DOHH2 (cell line): ENCODE results near the gene RRAGC.

ENCODE experiments used
- H3F3A ChIP-seq: fragments of 200-600 bp; sonication (generic), shearing (Covaris generic); 2 replicates; pipeline ENCODE4 v1.6.0; 2016; ENCODE audit warnings: antibody characterized with exemption, mild to moderate bottlenecking; ENCODE audit not compliant: control insufficient read depth, insufficient read depth
- H3K27ac ChIP-seq: fragments of 200-600 bp; sonication (generic); 2 replicates; pipeline ENCODE4 v1.5.1; 2014; ENCODE audit warnings: low read depth, mild to moderate bottlenecking, low read length, moderate library complexity
- H3K27me3 ChIP-seq: fragments of 200-600 bp; sonication (generic); 2 replicates; pipeline ENCODE4 v1.6.1; 2014; ENCODE audit warnings: mild to moderate bottlenecking, low read length, mixed read lengths; ENCODE audit not compliant: control insufficient read depth
- H3K36me3 ChIP-seq: fragments of 200-600 bp; sonication (generic); 2 replicates; pipeline ENCODE4 v1.6.1; 2014; ENCODE audit warnings: mild to moderate bottlenecking, low read length, moderate library complexity, mixed read lengths; ENCODE audit not compliant: control insufficient read depth
- H3K4me1 ChIP-seq: fragments of 200-600 bp; sonication (generic); 2 replicates; pipeline ENCODE4 v1.6.1; 2014; ENCODE audit warnings: mild to moderate bottlenecking, low read length, mixed read lengths; ENCODE audit not compliant: control insufficient read depth
- H3K4me2 ChIP-seq: fragments of 200-600 bp; sonication (generic); 2 replicates; pipeline ENCODE4 v1.6.0; 2014; ENCODE audit warnings: mild to moderate bottlenecking, low read length, moderate library complexity
- H3K4me3 ChIP-seq: fragments of 200-600 bp; sonication (generic); 2 replicates; pipeline ENCODE4 v1.5.1; 2014; ENCODE audit warnings: mild to moderate bottlenecking, low read length, mixed read lengths
- H3K79me2 ChIP-seq: fragments of 200-600 bp; sonication (generic); 2 replicates; pipeline ENCODE4 v1.6.1; 2014; ENCODE audit warnings: mild to moderate bottlenecking, low read length, mixed read lengths; ENCODE audit not compliant: control insufficient read depth
- H3K9me2 ChIP-seq: fragments of 200-600 bp; sonication (generic); replicated peaks from 2 replicates; pipeline ENCODE4 v1.6.1; 2014; ENCODE audit warnings: mild to moderate bottlenecking, low read length, mixed read lengths; ENCODE audit not compliant: control insufficient read depth
- H3K9me3 ChIP-seq: fragments of 200-600 bp; sonication (generic); 2 replicates; pipeline ENCODE4 v1.6.1; 2014; ENCODE audit warnings: antibody characterized with exemption, low read length, mixed read lengths; ENCODE audit not compliant: control insufficient read depth, insufficient read depth
- H4K20me1 ChIP-seq: fragments of 200-600 bp; sonication (generic); 2 replicates; pipeline ENCODE4 v1.6.0; 2014; ENCODE audit warnings: low read depth, mild to moderate bottlenecking, antibody characterized with exemption, low read length, moderate library complexity; ENCODE audit not compliant: control insufficient read depth, insufficient read depth
- CTCF ChIP-seq: fragments of 200-600 bp; sonication (generic); IDR thresholded peaks from one replicate; pipeline ENCODE4 v1.5.1; 2014; ENCODE audit warnings: antibody characterized with exemption, mild to moderate bottlenecking, low read depth, low read length; ENCODE audit not compliant: poor library complexity, severe bottlenecking
- EZH2phosphoT487 ChIP-seq: fragments of 200-600 bp; sonication (generic); IDR thresholded peaks from 2 replicates; pipeline ENCODE4 v1.6.1; 2017; ENCODE audit warnings: borderline replicate concordance, mild to moderate bottlenecking, antibody characterized with exemption, low read length, moderate library complexity, mixed read lengths

Gene RRAGC

GRCh38 chr1:38892976-38893375, 33.4 kb upstream of the RRAGC start:
- no peaks in the 10 kb centered on the region for H3K9me2 ChIP-seq
- no peaks in the 10 kb centered on the region for H3F3A ChIP-seq
- no peak overlapping the region for H3K4me3 ChIP-seq
- H3K27me3 ChIP-seq, result no peaks in the 10 kb centered on the region; the same call in 1 of the 2 replicates
- no peaks in the 10 kb centered on the region for H4K20me1 ChIP-seq
- H3K79me2 ChIP-seq, result no peaks in the 10 kb centered on the region
- H3K4me2 ChIP-seq, result no peak overlapping the region
- TF ChIP-seq CTCF (no peak), EZH2phosphoT487 (no peak)
- no peaks in the 10 kb centered on the region for H3K4me1 ChIP-seq
- no peaks in the 10 kb centered on the region for H3K9me3 ChIP-seq
- no peaks in the 10 kb centered on the region for H3K36me3 ChIP-seq
- H3K27ac ChIP-seq, result no peak overlapping the region

- Histone ChIP-seq H3K9me3 (no peaks in the 10 kb centered on the region), H3K79me2 (no peaks in the 10 kb centered on the region), H3K27ac (no peak overlapping the region), H3K4me1 (no peaks in the 10 kb centered on the region), H3K36me3 (no peaks in the 10 kb centered on the region), H3K4me2 (no peak overlapping the region), H3K9me2 (no peaks in the 10 kb centered on the region), H3K4me3 (no peak overlapping the region), H4K20me1 (no peaks in the 10 kb centered on the region), H3F3A (no peaks in the 10 kb centered on the region), H3K27me3 (no peaks in the 10 kb centered on the region; the same call in 1 of the 2 replicates)
- TF ChIP-seq EZH2phosphoT487 (no peak), CTCF (no peak)
Measured at GRCh38 chr1:38891753-38892152, 32.2 kb upstream of the RRAGC start.

GRCh38 chr1:38889589-38889988, 30.0 kb upstream of the RRAGC start:
- no peak overlapping the region for H3K4me2 ChIP-seq
- H3K4me3 ChIP-seq, result no peak overlapping the region
- no peak for TF ChIP-seq EZH2phosphoT487
- TF ChIP-seq CTCF, result no peak
- H3F3A ChIP-seq, result no peaks in the 10 kb centered on the region
- no peak overlapping the region for H3K27ac ChIP-seq
- no peaks in the 10 kb centered on the region for H4K20me1 ChIP-seq
- H3K9me2 ChIP-seq, result no peaks in the 10 kb centered on the region
- no peaks in the 10 kb centered on the region for H3K4me1 ChIP-seq
- no peaks in the 10 kb centered on the region for H3K36me3 ChIP-seq
- H3K79me2 ChIP-seq, result no peaks in the 10 kb centered on the region
- peaks cover 3% of the 10 kb centered on the region; the same call in 1 of the 2 replicates for H3K27me3 ChIP-seq
- H3K9me3 ChIP-seq, result no peaks in the 10 kb centered on the region
